Measurements from ENCODE around the gene APOOL. TPM values are rescaled to one million over a fixed set of nuclear protein-coding genes. Genes with fewer than 3 reads are reported as not detected.
"Not testable (repeated sequence)": the region's sequence is repeated elsewhere in the genome, so short reads cannot be mapped to it uniquely, and the experiment has no call there.

Gene APOOL
- total RNA-seq, 2 experiments from 2014 or later = 8.9 to 14.3 TPM

- Histone ChIP-seq H3K4me3 (ENCODE audit: low read depth, low read length, poor library complexity, severe bottlenecking) (no peak overlapping the region), H3K27ac (ENCODE audit: low read depth, low read length, poor library complexity, severe bottlenecking) (no peak overlapping the region), H2AFZ (ENCODE audit: low read length) (no peak overlapping the region), H4K20me1 (ENCODE audit: insufficient read depth, low read length) (no peaks in the 10 kb centered on the region), H3K4me2 (ENCODE audit: low read length) (no peak overlapping the region), H3K9me2 (ENCODE audit: insufficient read depth, low read length) (no peaks in the 10 kb centered on the region), H3K36me3 (ENCODE audit: insufficient read depth, low read length) (0 out of 2 replicates have a peak, but pooled peaks cover under 1% of the 10 kb centered on the region), H3K79me2 (ENCODE audit: insufficient read depth, low read depth, low read length) (no peaks in the 10 kb centered on the region), H3K9me3 (ENCODE audit: low read length) (no peaks in the 10 kb centered on the region), H3K4me1 (ENCODE audit: insufficient read depth, low read length, poor library complexity, severe bottlenecking) (no peaks in the 10 kb centered on the region)
- ChIA-PET CTCF (ENCODE audit: unreplicated experiment) (no interaction called here), POLR2A (interaction anchor here (0.5 kb wide), 1 partner anchor 126 kb away, joined by 3 read pairs; no protein-coding TSS in a partner anchor)
- no peak for TF ChIP-seq EZH2phosphoT487 (IDR thresholded peaks at IDR 0.05; ENCODE audit: borderline replicate concordance, low read depth, low read length)
- BruUV-seq (replicated peaks) = no TSS peak
- no peak for DNase-seq (ENCODE audit: low spot score)
- intact Hi-C loops (cut with micrococcal nuclease; ENCODE audit: unreplicated experiment) = no loop called here
Observed at GRCh38 chrX:85065512-85066198, 62.0 kb downstream of the APOOL start.

DNA sequence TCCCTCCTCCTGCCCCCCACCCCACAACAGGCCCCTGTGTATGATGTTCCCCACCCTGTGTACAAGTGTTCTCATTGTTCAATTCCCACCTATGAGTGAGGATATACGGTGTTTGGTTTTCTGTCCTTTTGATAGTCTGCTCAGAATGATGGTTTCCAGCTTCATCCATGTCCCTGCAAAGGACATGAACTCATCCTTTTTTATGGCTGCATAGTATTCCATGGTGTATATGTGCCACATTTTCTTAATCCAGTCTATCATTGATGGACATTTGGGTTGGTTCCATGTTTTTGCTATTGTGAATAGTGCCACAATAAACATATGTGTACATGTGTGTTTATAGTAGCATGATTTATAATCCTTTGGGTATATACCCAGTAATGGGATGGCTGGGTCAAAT, 73.6 kb downstream of the APOOL start:
- H3K27ac ChIP-seq (ENCODE audit: low read depth, low read length, poor library complexity, severe bottlenecking); BruUV-seq (replicated peaks); POLR2A ChIA-PET; H3K4me1 ChIP-seq (ENCODE audit: insufficient read depth, low read length, poor library complexity, severe bottlenecking); intact Hi-C loops (cut with micrococcal nuclease; ENCODE audit: unreplicated experiment); H3K9me3 ChIP-seq (ENCODE audit: low read length); CTCF ChIA-PET (ENCODE audit: unreplicated experiment); H3K4me2 ChIP-seq (ENCODE audit: low read length); H3K4me3 ChIP-seq (ENCODE audit: low read depth, low read length, poor library complexity, severe bottlenecking); H2AFZ ChIP-seq (ENCODE audit: low read length); DNase-seq (ENCODE audit: low spot score); H3K79me2 ChIP-seq (ENCODE audit: insufficient read depth, low read depth, low read length); H4K20me1 ChIP-seq (ENCODE audit: insufficient read depth, low read length); H3K9me2 ChIP-seq (ENCODE audit: insufficient read depth, low read length); H3K36me3 ChIP-seq (ENCODE audit: insufficient read depth, low read length): not testable (repeated sequence)

DNA sequence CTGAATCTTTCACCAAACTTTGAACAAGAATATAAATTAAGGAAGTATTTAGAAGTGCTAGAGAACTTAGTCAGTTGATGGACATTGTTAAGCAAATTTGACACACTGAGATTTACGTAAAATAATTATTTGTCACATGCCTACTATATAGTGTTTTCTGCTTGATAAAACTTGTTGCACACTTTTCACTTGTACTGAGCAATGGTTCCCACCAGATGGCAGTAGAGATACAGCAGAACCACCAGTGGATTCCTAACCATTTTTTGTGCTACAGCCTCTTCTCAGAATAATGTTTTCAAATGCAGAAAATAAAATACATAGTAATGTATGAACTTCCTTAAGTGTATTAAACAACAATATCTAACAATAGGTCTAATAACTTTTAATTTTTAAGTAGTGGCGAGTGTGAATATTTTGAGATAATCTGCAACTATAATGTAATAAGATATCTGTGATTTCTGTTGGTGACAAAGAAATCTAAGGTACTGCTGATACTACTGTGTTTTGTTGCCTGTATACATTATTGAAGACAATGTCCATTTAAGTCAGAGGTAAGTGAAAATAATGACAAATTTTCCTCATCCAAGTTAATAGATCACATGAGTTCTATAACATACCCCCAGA, 81.2 kb downstream of the APOOL start:
- no peaks in the 10 kb centered on the region for H3K4me1 ChIP-seq (ENCODE audit: insufficient read depth, low read length, poor library complexity, severe bottlenecking)
- H3K9me3 ChIP-seq (ENCODE audit: low read length) = no peaks in the 10 kb centered on the region
- H2AFZ ChIP-seq (ENCODE audit: low read length) = no peak overlapping the region
- peak; percentile 33 for DNase-seq (ENCODE audit: low spot score)
- CTCF ChIA-PET (ENCODE audit: unreplicated experiment) = no interaction called here
- H3K4me3 ChIP-seq (ENCODE audit: low read depth, low read length, poor library complexity, severe bottlenecking) = no peak overlapping the region
- intact Hi-C loops (cut with micrococcal nuclease; ENCODE audit: unreplicated experiment) = no loop called here
- no peaks in the 10 kb centered on the region for H3K9me2 ChIP-seq (ENCODE audit: insufficient read depth, low read length)
- POLR2A ChIA-PET = no interaction called here
- H3K27ac ChIP-seq (ENCODE audit: low read depth, low read length, poor library complexity, severe bottlenecking) = no peak overlapping the region
- H4K20me1 ChIP-seq (ENCODE audit: insufficient read depth, low read length) = no peaks in the 10 kb centered on the region
- peaks cover 4% of the 10 kb centered on the region for H3K36me3 ChIP-seq (ENCODE audit: insufficient read depth, low read length)
- no peaks in the 10 kb centered on the region for H3K79me2 ChIP-seq (ENCODE audit: insufficient read depth, low read depth, low read length)
- BruUV-seq (replicated peaks) = no TSS peak
- peak; percentile 80 for TF ChIP-seq CTCF (conservative IDR thresholded peaks at IDR 0.05; ENCODE audit: low read length)
- no peak for TF ChIP-seq EZH2phosphoT487 (IDR thresholded peaks at IDR 0.05; ENCODE audit: borderline replicate concordance, low read depth, low read length)
- H3K4me2 ChIP-seq (ENCODE audit: low read length) = no peak overlapping the region
